Ishikawa (cell line): ENCODE results near the gene GYS1.

Experiments used
- CEBPB ChIP-seq: IDR thresholded peaks from 2 replicates; pipeline ENCODE4 v1.6.1; 2012
- CREB1 ChIP-seq: IDR thresholded peaks from 2 replicates; pipeline ENCODE4 v1.6.1; 2012; ENCODE audit warnings: low read depth
- EGR1 ChIP-seq: IDR thresholded peaks from 2 replicates; pipeline ENCODE4 v1.6.1; 2012
- EP300 ChIP-seq: IDR thresholded peaks from 2 replicates; pipeline ENCODE4 v1.6.1; 2012; ENCODE audit warnings: borderline replicate concordance
- FOXM1 ChIP-seq: IDR thresholded peaks from 2 replicates; pipeline ENCODE4 v1.6.1; 2012; ENCODE audit warnings: low read depth, borderline replicate concordance
- MAX ChIP-seq: IDR thresholded peaks from 2 replicates; pipeline ENCODE4 v1.6.1; 2012
- NFIC ChIP-seq: IDR thresholded peaks from 2 replicates; pipeline ENCODE4 v1.6.1; 2012
- RAD21 ChIP-seq: IDR thresholded peaks from 2 replicates; pipeline ENCODE4 v1.6.1; 2012; ENCODE audit warnings: low read depth
- REST ChIP-seq: IDR thresholded peaks from 2 replicates; pipeline ENCODE4 v1.6.1; 2012; ENCODE audit warnings: low read depth, mild to moderate bottlenecking
- TAF1 ChIP-seq: IDR thresholded peaks from 2 replicates; pipeline ENCODE4 v1.6.1; 2012; ENCODE audit warnings: low read depth, mild to moderate bottlenecking
- TCF12 ChIP-seq: IDR thresholded peaks from 2 replicates; pipeline ENCODE4 v1.6.1; 2012; ENCODE audit warnings: low read depth
- TEAD4 ChIP-seq: IDR thresholded peaks from 2 replicates; pipeline ENCODE4 v1.6.1; 2012
- USF1 ChIP-seq: IDR thresholded peaks from 2 replicates; pipeline ENCODE4 v1.6.1; 2012
- YY1 ChIP-seq: IDR thresholded peaks from 2 replicates; pipeline ENCODE4 v1.6.1; 2012; ENCODE audit warnings: low read depth
- ZBTB7A ChIP-seq: IDR thresholded peaks from 2 replicates; pipeline ENCODE4 v1.6.1; 2012; ENCODE audit warnings: low read depth

The GYS1 gene

GRCh38 chr19:48993175-48994034 lies at the start of gene GYS1, which contains the start of gene RUVBL2:
Gene GYS1 (minus strand): TSS chr19:48993309. CDS start chr19:48993112, 197 bp downstream.
Gene RUVBL2 (plus strand): TSS chr19:48993887. CDS start chr19:48993912, 25 bp downstream.
- TF ChIP-seq MAX: peak; percentile 82
- peak; percentile 86 for TF ChIP-seq ZBTB7A
- peak; percentile 10; the same call in 1 of the 2 replicates for TF ChIP-seq RAD21
- no peak for TF ChIP-seq TCF12
- TF ChIP-seq CEBPB: peak; percentile 83
- TF ChIP-seq FOXM1: no peak
- no peak for TF ChIP-seq REST
- no peak for TF ChIP-seq EP300
- no peak for TF ChIP-seq NFIC
- peak; percentile 50; the same call in 1 of the 2 replicates for TF ChIP-seq CREB1
- TF ChIP-seq YY1: peak; percentile 91
- peak; percentile 34; the same call in 1 of the 2 replicates for TF ChIP-seq EGR1
- no peak for TF ChIP-seq USF1
- TF ChIP-seq TAF1: peak; percentile 85
- no peak for TF ChIP-seq TEAD4

GRCh38 chr19:49042177-49042576 lies 49.1 kb upstream of the GYS1 start:
- 0 out of 2 replicates have a peak, but pooled peaks have one; percentile 26 for TF ChIP-seq NFIC
- no peak for TF ChIP-seq USF1
- TF ChIP-seq TEAD4: peak; percentile 16; the same call in 1 of the 2 replicates
- peak; percentile 56; the same call in 1 of the 2 replicates for TF ChIP-seq ZBTB7A
- TF ChIP-seq TCF12: peak; percentile 69
- TF ChIP-seq EP300: peak; percentile 39; the same call in 1 of the 2 replicates
- TF ChIP-seq TAF1: no peak
- TF ChIP-seq MAX: peak; percentile 28; the same call in 1 of the 2 replicates

- 0 out of 2 replicates have a peak, but pooled peaks have one; percentile 16 for TF ChIP-seq USF1
Measured at GRCh38 chr19:49039736-49040135, 46.6 kb upstream of the GYS1 start.

- TF ChIP-seq ZBTB7A (peak; percentile 50; the same call in 1 of the 2 replicates), EP300 (peak; percentile 53; the same call in 1 of the 2 replicates), TEAD4 (0 out of 2 replicates have a peak, but pooled peaks have one; percentile 31), TCF12 (peak; percentile 22; the same call in 1 of the 2 replicates)
Measured at GRCh38 chr19:49038557-49039276, 45.6 kb upstream of the GYS1 start.

GRCh38 chr19:49036815-49037214 lies 43.7 kb upstream of the GYS1 start, which contains the start of gene CGB1:
Gene CGB1 (minus strand): TSS chr19:49036895. CDS start chr19:49036711, 184 bp downstream.
- TF ChIP-seq RAD21: peak; percentile 42

- TF ChIP-seq MAX (peak; percentile 65), TEAD4 (peak; percentile 65), RAD21 (peak; percentile 33), CREB1 (peak; percentile 44; the same call in 1 of the 2 replicates)
Measured at GRCh38 chr19:49031642-49032301, 38.7 kb upstream of the GYS1 start, which contains the start of gene CGB2. Gene CGB2 (plus strand): TSS chr19:49031890. CDS start chr19:49032096, 206 bp downstream.
